ENCODE data around the gene OR52B4. TPM values are rescaled to one million over a fixed set of nuclear protein-coding genes. Genes with fewer than 3 reads are reported as not detected.

OR52B4 gene
- total and polyA plus RNA-seq, 2 of the 8 experiments (the other 6 are each of a cell fraction or from before 2014, with no cell fraction given) = not detected

- TF ChIP-seq CHD7 (IDR thresholded peaks at IDR 0.05; ENCODE audit: insufficient replicate concordance, low read length) = no peak
- no peak for TF ChIP-seq HDAC2 (IDR thresholded peaks at IDR 0.05; ENCODE audit: borderline replicate concordance in 1 of 2, low read depth in 2 of 2, low read length in 2 of 2)
- no peak for TF ChIP-seq CBX8 (IDR thresholded peaks at IDR 0.05; ENCODE audit: borderline replicate concordance, low read depth, low read length)
- no peak for TF ChIP-seq ASH2L (IDR thresholded peaks at IDR 0.05; ENCODE audit: low read length)
- no peak for TF ChIP-seq RBBP5 (IDR thresholded peaks at IDR 0.05; ENCODE audit: borderline replicate concordance, low read depth, low read length)
- no peak for TF ChIP-seq HDAC6 (IDR thresholded peaks at IDR 0.05; ENCODE audit: low read depth, low read length)
- no peak for TF ChIP-seq KDM1A (IDR thresholded peaks at IDR 0.05; ENCODE audit: borderline replicate concordance, low read length)
- TF ChIP-seq BACH1 (IDR thresholded peaks at IDR 0.05; ENCODE audit: low read length) = no peak
Measured at GRCh38 chr11:4375431-4376140, 7.4 kb upstream of the OR52B4 start (continued).

Data from H1 (cell line).